HG03159 (cell line): ENCODE results near the gene BEST4.
"Not testable (repeated sequence)": the region's sequence is repeated elsewhere in the genome, so short reads cannot be mapped to it uniquely, and the experiment has no call there.

Experiments used
- ATAC-seq: cut with Tn5 transposase; IDR thresholded peaks from one replicate; pipeline ENCODE4 v1.9.1; 2021; ENCODE audit warnings: mild to moderate bottlenecking, moderate library complexity; ENCODE audit not compliant: unreplicated experiment

Gene BEST4

GRCh38 chr1:44803062-44803311, 15.0 kb upstream of the BEST4 start:
- no peak for ATAC-seq

DNA sequence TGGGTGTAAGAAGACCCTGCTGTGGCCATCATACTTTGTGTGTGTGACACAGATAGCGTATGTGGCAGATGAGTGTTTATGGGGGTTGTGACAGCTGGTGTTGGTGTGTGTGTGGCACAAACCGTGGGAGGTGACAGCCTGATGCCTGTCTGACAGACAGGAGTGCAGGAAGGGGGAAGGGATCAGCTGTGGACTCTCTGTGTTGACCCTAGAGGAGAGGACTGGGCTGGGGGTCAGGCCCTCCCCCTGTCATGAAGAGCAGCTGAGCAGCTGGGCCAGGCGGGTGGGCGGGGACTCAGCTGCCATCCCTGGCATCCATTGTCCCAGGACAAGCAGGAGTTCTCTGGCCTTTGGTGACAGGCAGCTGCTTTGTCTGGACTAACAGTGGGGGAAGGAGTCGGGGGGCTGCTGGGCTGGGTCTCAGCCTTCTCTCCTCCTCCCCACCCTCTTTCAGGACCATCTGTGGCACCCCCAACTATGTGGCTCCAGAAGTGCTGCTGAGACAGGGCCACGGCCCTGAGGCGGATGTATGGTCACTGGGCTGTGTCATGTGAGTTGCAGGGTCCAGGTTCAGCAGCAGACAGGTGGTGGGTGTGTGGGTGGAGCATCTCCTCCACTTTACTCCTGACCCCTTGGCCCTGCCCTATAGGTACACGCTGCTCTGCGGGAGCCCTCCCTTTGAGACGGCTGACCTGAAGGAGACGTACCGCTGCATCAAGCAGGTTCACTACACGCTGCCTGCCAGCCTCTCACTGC, 14.5 kb upstream of the BEST4 start:
- no peak for ATAC-seq

GRCh38 chr1:44801491-44802305, 13.7 kb upstream of the BEST4 start:
- no peak for ATAC-seq

- ATAC-seq = peak; percentile 78
Observed at GRCh38 chr1:44799770-44800584, 12.0 kb upstream of the BEST4 start, which contains the start of gene PLK3. TSS of gene PLK3 (plus strand) at chr1:44800377. CDS start at chr1:44800464, 87 bp downstream.

GRCh38 chr1:44798481-44799365, 10.8 kb upstream of the BEST4 start:
- ATAC-seq = no peak

GRCh38 chr1:44797886-44798285, 9.9 kb upstream of the BEST4 start:
- ATAC-seq = not testable (repeated sequence)

- no peak for ATAC-seq
Observed at GRCh38 chr1:44792736-44793502, 4.9 kb upstream of the BEST4 start.

DNA sequence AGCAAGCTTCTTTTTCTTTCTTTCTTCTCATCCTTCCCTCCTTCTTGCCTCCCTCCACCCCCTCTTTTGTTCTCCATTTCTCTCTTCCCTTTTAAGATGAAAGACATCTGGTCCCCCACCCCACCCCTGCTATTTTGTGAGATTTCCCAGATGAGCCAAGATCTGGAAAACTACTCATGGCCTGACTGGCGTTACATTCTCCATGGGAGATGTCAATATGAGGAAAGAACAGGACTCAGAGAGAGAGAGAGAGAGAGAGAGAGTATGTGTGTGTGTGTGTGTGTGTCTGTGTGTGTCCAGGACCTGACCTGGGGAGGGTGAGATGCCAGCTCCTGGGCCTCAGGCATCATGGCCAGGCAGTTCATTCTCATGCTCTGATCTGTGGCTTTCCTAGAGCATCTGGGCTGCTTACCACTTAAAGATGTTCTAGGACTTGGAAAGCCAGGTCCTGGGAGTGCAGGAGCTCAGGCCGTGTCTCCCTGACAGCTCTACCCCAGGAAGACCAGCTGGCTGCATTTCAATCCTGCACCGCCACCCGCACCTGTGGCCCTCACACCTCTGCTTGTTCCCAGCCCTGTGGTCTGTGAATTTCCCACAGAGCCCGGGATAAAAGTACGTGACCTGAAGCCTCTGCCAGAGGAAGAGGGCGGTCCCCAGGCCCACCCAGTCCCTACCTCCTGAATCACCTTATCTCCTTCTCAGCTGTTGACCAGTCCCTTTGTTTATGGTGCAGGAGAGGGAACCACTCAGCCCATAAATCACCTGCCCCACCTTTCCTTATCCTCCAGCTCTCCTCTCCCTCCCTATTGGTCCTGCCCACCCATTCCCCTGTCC, 3.2 kb upstream of the BEST4 start:
- ATAC-seq = no peak

- no peak for ATAC-seq
Observed at GRCh38 chr1:44787506-44787905, 464 bp downstream of the BEST4 start.

GRCh38 chr1:44786841-44787426, 1.0 kb downstream of the BEST4 start:
- ATAC-seq = no peak

DNA sequence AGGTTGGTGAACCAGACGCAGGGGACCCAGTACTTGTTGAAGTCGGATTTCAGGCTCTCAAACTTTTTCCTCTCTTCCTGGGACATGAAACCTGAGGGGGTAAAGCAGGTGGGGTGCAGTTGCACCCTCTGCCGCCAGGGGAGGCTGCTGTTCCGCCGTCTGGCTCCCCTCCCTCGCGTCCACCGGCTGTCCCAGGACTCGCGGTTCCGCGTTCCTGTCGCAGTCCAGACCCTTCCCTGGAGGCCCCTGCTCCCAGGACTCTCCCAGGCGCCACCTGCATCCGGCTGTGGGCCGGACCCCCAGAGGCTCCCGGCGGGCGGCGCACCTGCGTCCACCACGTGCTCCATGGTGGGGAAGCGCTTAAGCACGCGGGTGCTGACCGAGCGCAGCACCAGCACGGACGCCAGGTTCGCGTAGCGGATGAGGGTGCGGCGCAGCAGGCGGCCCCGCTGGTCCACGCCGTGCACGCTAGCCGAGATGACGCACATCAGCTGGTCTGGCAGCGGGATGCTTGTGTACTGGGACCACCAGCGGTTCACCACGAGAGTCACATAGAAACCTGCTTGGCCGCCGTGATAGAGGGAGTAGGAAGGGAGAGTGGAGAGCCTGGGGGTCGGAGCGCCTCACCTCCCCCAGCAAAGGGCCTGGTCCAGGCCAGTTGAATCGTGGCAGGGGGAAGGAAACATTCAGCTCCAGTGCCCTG, 1.7 kb downstream of the BEST4 start:
- peak; percentile 51 for ATAC-seq

DNA sequence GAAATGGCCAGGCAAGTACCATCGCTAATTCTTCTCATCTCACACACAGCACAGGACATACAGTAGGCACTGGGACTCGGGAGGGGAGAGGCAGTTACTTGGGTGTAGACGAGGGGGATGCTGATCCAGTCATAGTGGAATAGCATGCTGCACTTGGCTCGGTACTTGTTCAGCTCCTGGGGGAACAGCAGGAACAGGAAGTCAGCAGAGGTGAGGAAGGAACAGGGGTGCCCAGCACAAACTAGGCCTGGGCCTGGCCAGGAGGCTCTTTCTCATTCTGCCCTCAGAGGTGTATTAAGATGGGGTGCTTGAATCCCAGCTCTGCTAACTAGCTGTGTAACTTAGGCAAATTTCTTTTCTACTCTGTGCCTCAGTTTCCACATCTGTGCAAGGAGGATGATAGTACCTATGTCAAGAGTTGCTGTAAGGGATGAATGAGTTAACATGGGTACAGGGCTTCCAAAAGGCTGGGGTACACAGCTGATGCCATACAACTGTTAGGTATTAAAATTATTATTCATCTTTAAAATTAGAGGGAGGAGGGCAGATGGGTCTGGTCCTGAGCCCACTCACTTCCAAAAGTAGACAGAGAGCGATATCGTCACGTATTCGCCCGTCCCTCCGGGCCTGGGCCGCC, 2.4 kb downstream of the BEST4 start:
- ATAC-seq = no peak

GRCh38 chr1:44785029-44785380, 3.0 kb downstream of the BEST4 start:
- no peak for ATAC-seq

DNA sequence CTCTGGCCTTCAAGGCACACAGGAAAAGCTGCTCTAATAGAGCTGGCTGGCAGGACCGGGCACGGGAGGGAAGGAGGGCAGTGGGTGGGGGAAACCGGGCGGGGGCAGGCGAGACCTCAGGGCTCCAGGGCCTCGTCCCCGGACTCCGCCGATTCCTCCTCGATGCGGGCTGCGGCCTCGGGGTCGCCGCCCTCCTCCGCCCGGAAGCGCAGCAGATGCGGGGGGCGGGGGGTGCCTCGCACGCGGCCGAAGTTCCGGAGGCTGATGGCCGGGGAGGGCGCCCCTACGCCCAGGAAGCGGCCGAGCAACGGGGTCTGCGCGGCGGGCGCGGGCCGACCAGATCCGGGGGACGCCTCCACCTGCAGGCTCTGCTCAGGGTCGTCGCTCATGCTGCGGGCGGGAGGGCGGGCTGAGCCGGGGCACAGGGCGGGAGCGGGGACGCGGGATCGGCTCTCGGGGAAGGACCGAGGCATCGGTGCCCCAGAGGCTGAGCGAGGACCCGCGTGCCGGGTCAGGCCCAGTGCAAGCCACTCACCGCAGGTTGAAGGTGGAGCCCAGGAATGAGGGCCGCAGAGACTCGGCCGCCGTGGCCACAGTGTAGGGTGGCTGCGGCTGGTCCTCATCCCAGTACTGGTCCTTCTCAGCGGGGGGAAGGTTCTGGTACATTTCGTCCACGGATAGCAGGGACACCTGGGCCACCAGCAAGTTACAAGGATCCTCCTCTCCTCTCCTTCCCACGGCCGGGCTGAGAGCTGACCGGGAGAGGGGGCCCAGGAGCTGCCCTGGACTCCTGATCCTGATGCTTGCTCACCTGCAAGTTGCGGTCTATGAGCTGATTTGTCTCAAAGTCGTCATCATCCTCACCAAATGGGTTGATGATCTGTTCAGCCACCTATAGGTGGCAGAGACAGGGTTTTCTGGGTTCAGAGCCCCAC, 3.6 kb downstream of the BEST4 start:
- ATAC-seq = no peak

GRCh38 chr1:44783697-44784093, 4.3 kb downstream of the BEST4 start:
- ATAC-seq = no peak

GRCh38 chr1:44780583-44781121, 7.3 kb downstream of the BEST4 start:
- no peak for ATAC-seq
